Measurements from ENCODE around the gene CDH12. TPM values are rescaled to one million over a fixed set of nuclear protein-coding genes. Genes with fewer than 3 reads are reported as not detected.

Gene CDH12
- total and polyA plus RNA-seq, 2 experiments from 2014 or later = 0.09 to 0.97 TPM

GRCh38 chr5:22764736-22765135, 88.4 kb downstream of the CDH12 start:
- H3K36me3 ChIP-seq = no peaks in the 10 kb centered on the region
- no peaks in the 10 kb centered on the region for H3K4me1 ChIP-seq (ENCODE audit: low read depth)
- TF ChIP-seq CTCF (IDR thresholded peaks at IDR 0.05; ENCODE audit: low read depth, low read length) = no peak
- H3K9me3 ChIP-seq (ENCODE audit: low read depth) = no peaks in the 10 kb centered on the region
- no peak for DNase-seq (ENCODE audit: low read depth in 1 of 2, low spot score in 1 of 2)
- no peaks in the 10 kb centered on the region for H3K27me3 ChIP-seq
- no peak overlapping the region for H3K4me3 ChIP-seq
- no peak overlapping the region for H3K27ac ChIP-seq

GRCh38 chr5:22757776-22758175, 95.4 kb downstream of the CDH12 start:
- DNase-seq (ENCODE audit: low read depth in 1 of 2, low spot score in 1 of 2) = no peak
- TF ChIP-seq CTCF (IDR thresholded peaks at IDR 0.05; ENCODE audit: low read depth, low read length) = no peak
- no peak overlapping the region for H3K4me3 ChIP-seq
- no peak overlapping the region for H3K27ac ChIP-seq
- no peaks in the 10 kb centered on the region for H3K4me1 ChIP-seq (ENCODE audit: low read depth)
- H3K27me3 ChIP-seq = no peaks in the 10 kb centered on the region
- no peaks in the 10 kb centered on the region for H3K9me3 ChIP-seq (ENCODE audit: low read depth)
- H3K36me3 ChIP-seq = no peaks in the 10 kb centered on the region

- Histone ChIP-seq H3K4me3 (no peak overlapping the region), H3K27me3 (no peaks in the 10 kb centered on the region), H3K4me1 (ENCODE audit: low read depth) (no peaks in the 10 kb centered on the region), H3K36me3 (no peaks in the 10 kb centered on the region), H3K27ac (no peak overlapping the region), H3K9me3 (ENCODE audit: low read depth) (no peaks in the 10 kb centered on the region)
- no peak for TF ChIP-seq CTCF (IDR thresholded peaks at IDR 0.05; ENCODE audit: low read depth, low read length)
- DNase-seq (ENCODE audit: low read depth in 1 of 2, low spot score in 1 of 2) = no peak
These were observed 99.0 kb downstream of the CDH12 start for GRCh38 chr5:22754155-22754554.

- no peaks in the 10 kb centered on the region for H3K9me3 ChIP-seq (ENCODE audit: low read depth)
- no peak overlapping the region for H3K4me3 ChIP-seq
- no peaks in the 10 kb centered on the region for H3K36me3 ChIP-seq
- TF ChIP-seq CTCF (IDR thresholded peaks at IDR 0.05; ENCODE audit: low read depth, low read length) = no peak
- H3K27ac ChIP-seq = no peak overlapping the region
- H3K27me3 ChIP-seq = no peaks in the 10 kb centered on the region
- DNase-seq (ENCODE audit: low read depth in 1 of 2, low spot score in 1 of 2) = no peak
- H3K4me1 ChIP-seq (ENCODE audit: low read depth) = no peaks in the 10 kb centered on the region
These were observed 101.6 kb downstream of the CDH12 start for GRCh38 chr5:22751536-22751935.

GRCh38 chr5:22736443-22737003, 116.6 kb downstream of the CDH12 start:
- no peak for DNase-seq (ENCODE audit: low read depth in 1 of 2, low spot score in 1 of 2)
- Histone ChIP-seq H3K9me3 (ENCODE audit: low read depth) (no peaks in the 10 kb centered on the region), H3K27ac (no peak overlapping the region), H3K4me1 (ENCODE audit: low read depth) (no peaks in the 10 kb centered on the region), H3K4me3 (no peak overlapping the region), H3K36me3 (no peaks in the 10 kb centered on the region), H3K27me3 (no peaks in the 10 kb centered on the region)
- TF ChIP-seq CTCF (IDR thresholded peaks at IDR 0.05; ENCODE audit: low read depth, low read length) = no peak

GRCh38 chr5:22734907-22735306, 118.2 kb downstream of the CDH12 start:
- H3K4me3 ChIP-seq = no peak overlapping the region

More at GRCh38 chr5:22734907-22735306, 118.2 kb downstream of the CDH12 start:
- no peaks in the 10 kb centered on the region for H3K9me3 ChIP-seq (ENCODE audit: low read depth)
- TF ChIP-seq CTCF (IDR thresholded peaks at IDR 0.05; ENCODE audit: low read depth, low read length) = no peak
- no peaks in the 10 kb centered on the region for H3K27me3 ChIP-seq
- no peaks in the 10 kb centered on the region for H3K4me1 ChIP-seq (ENCODE audit: low read depth)
- no peak overlapping the region for H3K27ac ChIP-seq
- no peak for DNase-seq (ENCODE audit: low read depth in 1 of 2, low spot score in 1 of 2)
- no peaks in the 10 kb centered on the region for H3K36me3 ChIP-seq
